IPS-11a (cell line): ENCODE results near the gene NEUROD1.
"Not testable (repeated sequence)": the region's sequence is repeated elsewhere in the genome, so short reads cannot be mapped to it uniquely, and the experiment has no call there.

ENCODE experiments used
- H3K4me3 ChIP-seq: one replicate; pipeline ENCODE4 v1.5.1; 2013; ENCODE audit warnings: low read depth, low read length, control low read depth

The NEUROD1 gene

DNA sequence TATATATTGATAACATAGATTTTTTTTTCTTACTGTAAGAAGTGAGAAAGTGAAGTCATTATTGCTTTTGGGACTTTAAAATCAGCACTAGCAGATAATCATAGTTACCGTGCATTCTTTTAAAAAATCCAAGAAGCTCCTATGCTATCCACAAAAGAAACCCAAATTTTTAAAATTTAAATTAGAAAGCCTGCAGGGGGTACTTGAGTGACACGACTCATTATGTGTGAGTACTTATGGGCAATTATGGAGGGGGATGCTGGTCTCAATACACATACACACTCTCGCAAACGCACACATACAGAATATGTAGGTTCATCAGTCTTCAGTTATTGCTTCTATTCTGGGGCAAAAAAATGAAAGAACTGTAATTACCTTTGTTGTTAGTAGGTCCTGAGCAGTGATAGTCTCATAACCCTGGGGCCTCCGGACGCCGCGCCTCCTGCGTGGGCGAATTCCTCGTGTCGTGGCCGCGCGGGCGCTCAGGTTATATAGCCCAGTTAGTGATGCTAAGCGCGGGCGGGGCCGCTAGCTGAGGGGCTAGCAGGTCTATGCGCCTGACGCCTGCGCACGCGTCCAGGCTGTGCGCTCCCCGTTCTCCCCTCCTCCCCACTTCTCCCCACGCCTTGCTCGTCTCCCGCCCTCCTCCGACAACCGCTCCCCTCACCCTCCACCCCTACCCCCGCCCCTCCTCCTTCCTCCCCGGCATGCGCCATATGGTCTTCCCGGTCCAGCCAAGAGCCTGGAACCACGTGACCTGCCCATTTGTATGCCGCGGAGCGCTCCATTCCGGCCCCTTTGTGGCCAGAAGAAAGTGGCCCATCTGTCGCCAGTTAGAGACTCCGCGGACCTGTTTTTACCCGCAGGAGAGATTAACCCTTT lies at the start of gene NEUROD1:
Gene NEUROD1, minus strand, starts transcription at position 463 of the 882 bp plus-strand sequence. CDS start 1,657 bp downstream, outside the sequence.
- no peak within 1 kb of the TSS for H3K4me3 ChIP-seq

DNA sequence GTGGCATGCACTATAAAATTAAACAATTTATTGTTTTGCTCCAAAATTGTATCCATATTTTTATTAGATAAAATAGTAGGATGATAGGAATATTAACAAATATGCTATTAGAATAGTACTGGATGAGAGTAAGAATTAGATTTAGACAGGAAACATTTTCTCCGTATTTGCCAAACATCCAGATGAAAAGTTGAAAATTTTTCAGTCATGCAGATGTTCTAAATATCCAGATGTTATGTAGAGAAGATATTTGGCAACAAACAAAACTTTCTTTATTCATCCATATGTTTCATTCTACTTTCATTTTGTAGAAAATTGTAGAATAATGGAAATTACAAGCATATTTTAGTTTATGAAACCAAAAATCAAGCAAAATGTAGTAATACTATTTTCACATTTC lies 45.2 kb upstream of the NEUROD1 start:
- no peak overlapping the region for H3K4me3 ChIP-seq

DNA sequence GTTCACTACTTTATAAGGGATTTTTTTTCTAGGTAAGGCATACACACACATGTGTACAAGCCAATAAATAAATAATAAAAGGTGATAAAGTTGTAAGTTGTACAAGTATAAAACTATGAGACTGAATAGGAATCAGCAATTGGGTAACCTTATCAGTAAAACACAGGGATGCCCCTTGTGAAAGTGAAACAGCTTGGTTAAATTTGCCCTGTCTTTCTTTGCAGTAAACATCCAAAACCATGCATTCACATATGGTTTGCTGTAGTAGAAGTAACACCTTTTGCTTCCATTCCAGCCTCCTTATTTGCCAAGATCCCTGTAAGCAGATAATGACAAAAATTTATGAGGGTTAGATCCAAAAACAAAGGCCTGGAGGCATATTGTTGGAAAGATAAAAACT lies 44.3 kb upstream of the NEUROD1 start:
- no peak overlapping the region for H3K4me3 ChIP-seq

DNA sequence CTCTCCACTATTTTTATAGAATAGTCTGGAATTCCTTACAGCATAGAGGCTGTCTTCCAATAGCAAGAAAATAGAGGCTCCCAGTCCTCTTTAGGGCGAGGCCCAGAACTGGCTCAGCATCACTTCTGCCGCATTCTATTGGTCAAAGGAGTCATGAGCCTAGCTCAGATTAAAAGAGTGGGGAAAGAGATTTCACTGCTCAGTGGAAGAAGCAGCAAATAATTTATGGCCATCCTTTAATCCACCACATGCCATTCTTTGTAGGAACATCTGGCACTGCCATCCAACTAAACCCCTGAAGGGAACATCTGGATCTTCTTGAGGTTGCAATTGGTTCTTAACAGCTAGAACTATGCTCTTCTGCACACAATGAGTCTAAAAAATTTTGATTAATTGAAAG lies 43.4 kb upstream of the NEUROD1 start:
- H3K4me3 ChIP-seq, result no peak overlapping the region

DNA sequence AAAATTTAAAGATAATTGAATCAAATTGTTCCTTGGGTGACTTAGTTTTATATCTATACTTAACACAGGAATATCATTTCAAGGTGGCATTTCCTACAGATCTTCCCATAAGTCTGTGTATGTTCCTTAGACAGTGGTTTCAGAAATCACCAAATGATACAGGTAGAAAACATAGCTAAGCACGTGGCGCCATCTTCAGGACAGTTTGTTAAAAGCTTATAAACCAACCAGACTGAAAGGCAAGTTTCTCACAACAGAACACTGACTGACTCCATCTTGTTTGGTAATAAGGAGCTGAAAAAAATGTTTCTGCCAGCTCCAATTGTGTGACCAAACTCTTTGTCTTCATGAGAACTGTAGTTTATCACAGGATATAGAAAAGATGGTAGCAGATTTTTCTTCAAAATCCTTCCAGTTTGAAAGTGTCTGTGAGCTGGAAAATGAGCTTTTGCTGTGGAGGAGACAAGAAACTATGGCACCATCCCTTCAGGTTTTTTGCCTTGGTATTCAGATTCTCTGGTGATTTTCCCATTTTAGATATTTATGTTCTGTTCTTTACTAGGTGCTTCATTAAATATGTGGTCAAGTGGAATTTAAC lies 34.8 kb upstream of the NEUROD1 start:
- H3K4me3 ChIP-seq, result no peak overlapping the region

DNA sequence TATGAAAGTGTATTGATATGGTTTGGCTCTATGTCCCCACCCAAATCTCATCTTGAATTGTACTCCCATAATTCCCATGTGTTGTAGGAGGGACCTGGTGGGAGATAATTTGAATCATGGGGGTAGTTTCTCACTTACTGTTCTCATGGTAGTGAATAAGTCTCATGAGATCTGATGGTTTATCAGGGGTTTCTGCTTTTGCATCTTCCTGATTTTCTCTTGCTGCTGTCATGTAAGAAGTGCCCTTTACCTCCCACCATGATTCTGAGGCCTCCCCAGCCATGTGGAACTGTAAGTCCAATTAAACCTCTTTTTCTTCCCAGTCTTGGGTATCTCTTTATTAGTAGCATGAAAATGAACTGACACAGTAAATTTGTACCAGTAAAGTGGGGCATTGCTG lies 30.7 kb upstream of the NEUROD1 start:
- not testable (repeated sequence) for H3K4me3 ChIP-seq

DNA sequence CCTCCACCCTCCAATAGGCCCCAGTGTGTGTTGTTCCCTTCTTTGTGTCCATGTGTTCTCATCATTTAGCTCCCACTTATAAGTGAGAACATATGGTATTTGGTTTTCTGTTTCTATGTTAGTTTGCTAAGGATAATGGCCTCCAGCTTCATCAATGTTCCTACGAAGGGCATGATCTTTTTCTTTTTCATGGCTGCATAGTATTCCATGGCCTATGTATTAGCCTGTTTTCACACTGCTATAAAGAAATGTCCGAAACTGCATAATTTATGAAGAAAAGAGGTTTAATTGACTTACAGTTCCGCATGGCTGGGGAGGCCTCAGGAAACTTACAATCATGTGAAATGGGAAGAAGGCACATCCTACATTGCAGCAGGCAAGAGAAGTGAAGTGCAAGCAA lies 22.2 kb upstream of the NEUROD1 start:
- H3K4me3 ChIP-seq, result not testable (repeated sequence)

DNA sequence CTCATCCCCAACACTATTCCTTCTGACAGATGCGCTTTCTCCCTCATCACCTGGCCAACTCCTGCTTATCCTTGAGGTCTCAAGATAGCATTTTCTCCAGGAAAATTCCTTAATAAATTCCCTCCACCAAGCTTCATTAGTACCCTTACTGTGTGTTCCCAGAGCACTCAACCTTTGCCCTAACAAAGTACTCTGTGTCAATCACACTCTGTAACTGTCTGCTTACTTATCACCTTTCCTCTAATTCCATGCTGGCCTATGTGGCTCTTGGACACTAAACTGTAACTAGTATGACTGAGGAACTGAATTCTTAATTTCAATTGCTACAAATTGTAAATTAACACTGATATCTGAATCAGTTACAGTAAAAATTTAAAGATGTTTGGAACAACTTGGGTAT lies 17.9 kb upstream of the NEUROD1 start:
- H3K4me3 ChIP-seq, result no peak overlapping the region

DNA sequence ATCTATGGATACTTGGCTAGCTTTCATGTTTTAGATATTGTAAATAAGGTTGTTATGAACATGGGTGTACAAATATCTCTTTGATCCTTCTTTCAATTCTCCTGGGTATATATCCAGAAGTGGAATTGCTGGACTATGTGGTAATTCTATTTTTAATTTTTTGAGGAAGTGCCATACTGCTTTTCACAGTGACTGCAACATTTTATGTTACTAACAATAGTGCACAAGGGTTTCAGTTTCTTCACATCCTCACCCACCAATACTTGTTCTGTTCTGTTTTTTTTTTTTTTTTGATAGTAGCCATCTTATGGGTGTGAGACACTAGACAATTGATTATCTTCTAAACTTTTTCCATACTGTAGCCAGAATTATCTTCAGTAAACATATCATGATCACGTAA lies 17.3 kb upstream of the NEUROD1 start:
- no peak overlapping the region for H3K4me3 ChIP-seq

DNA sequence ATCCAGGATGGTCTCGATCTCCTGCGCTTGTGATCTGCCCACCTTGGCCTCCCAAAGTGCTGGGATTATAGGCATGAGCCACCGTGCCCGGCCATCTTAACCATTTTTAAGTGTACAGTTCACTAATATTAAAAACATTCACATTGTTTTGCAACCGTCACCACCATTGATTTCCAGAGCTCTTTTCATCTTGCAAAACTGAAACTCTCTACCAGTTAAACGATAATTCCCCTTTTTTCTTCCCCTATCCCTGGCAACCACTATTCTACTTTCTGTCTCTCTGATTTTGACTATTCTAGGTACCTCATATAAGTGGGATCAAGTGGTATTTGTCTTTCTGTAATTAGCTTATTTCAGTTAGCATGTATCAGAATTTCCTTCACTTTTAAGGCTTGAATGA lies 16.8 kb upstream of the NEUROD1 start:
- H3K4me3 ChIP-seq, result no peak overlapping the region

DNA sequence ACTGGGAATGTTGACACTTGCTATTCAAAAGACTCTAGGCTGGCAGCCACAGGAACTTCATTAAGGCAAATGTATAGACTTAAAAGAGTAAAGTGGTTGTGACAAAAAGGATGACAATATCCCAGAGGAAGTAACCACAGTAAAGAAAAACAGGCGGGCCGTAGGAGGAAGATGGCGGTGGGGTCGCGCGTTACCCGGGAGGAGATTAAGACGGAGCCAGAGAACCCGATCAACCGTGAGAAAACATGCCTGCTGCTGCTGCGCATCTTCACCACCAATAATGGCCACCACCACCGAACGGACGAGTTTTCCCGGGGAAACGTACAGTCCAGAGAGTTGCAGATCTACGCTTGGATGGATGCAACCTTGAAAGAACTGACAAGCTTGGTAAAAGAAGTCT lies 14.0 kb upstream of the NEUROD1 start:
- H3K4me3 ChIP-seq, result no peak overlapping the region

DNA sequence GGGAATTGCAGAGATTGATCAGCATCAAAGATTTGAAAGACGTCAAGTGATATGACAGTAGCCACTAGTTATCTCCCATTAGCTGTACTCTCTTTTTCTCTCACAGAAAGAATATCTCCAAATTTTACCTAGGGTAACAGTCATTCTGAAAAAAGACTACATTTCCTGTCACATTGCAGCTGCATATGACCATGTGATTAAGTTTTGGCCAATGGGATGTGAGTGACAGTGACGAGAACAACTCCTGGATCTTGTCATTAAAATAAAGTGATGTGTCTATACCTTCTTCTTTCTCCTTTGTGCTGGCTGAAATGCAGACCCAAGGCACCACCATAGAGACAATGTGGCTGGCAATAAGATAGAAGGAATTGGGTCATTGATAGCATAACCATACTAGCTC lies 10.5 kb upstream of the NEUROD1 start:
- H3K4me3 ChIP-seq, result no peak overlapping the region

DNA sequence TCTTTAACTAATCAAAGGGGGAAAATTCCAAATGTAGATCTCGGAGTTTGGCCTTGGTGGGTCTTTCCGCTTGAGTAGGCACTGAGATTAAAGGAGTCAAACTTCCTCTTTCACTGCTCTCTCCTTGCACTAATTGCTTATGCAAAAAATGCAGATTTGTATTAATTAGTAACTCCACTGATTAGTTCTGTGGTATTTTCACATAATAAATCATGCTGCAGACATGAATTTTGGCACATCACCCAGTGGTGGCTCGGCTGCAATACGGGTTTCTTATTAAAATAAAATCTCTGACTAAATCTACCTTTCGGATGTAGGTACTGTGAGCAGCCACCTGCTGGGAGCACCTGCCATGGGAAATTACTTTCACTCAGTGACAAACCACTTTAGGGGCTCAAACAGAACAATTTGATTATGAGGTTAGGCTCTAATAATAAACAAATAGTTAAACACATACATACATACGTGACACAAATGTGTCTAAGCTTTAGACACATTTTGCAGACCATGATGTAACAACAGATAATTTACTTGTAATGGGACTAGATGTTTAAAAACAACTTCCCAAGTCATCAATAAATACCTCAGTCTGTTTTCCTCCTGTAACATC lies 6.4 kb upstream of the NEUROD1 start:
- H3K4me3 ChIP-seq, result no peak overlapping the region

DNA sequence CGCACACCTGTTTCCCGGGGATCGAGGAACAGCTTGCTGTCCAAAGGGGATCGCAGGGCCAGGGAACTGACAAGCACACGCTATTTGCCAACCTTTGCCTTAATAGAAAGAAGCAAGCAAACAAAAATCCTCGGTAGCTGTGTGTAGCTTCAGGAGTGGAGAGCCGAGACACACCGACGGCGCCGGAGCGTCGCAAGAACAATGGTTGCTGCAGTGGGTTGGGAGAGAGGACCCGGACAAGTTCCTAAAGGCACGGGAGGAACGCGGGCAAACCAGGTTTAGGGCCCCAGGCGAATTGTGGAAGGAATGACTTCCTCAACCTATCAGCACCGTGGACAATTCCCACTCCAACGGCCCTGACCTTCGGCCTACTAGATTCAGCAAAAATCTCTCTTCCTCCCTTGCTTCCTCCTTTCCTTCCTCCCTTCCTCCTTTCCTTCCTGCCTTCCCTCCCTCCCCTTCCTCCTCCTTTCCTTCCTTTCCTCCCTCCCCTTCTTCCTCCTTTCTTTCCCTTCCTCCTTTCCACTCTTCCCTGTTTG lies 4.9 kb upstream of the NEUROD1 start:
- H3K4me3 ChIP-seq, result no peak overlapping the region

DNA sequence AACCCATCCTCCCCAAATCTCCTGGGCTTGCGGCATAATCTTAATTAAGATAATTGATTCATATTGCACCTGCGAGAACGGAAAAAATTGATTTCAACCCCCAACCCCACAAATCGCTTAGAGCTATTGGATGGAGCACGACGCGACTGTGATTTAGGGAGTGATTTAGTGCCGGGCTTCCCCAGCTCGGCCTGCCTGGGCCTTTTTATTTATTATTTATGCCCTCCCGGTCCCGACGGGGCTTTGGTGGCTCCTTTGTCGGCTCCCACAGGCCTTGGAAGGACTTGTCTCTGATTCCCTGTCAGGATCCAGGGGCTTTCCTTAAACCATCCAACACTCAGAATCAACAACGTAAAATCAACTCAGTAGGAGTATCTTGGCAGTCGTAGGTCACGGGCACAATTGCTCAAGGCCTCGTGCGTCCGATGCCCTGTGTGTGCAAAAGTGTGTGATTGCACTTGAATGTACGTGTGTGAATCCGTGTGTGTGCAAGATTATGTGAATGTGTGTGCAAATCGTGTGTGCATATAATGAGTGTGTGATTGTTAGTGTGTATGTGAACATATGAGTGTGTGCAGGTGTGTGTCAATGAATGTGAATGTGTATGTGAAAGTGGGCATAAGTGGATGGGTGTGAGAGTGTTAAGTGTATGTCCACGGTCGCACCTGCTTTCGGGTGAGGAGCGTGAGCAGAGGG lies 4.3 kb upstream of the NEUROD1 start:
- no peak overlapping the region for H3K4me3 ChIP-seq

DNA sequence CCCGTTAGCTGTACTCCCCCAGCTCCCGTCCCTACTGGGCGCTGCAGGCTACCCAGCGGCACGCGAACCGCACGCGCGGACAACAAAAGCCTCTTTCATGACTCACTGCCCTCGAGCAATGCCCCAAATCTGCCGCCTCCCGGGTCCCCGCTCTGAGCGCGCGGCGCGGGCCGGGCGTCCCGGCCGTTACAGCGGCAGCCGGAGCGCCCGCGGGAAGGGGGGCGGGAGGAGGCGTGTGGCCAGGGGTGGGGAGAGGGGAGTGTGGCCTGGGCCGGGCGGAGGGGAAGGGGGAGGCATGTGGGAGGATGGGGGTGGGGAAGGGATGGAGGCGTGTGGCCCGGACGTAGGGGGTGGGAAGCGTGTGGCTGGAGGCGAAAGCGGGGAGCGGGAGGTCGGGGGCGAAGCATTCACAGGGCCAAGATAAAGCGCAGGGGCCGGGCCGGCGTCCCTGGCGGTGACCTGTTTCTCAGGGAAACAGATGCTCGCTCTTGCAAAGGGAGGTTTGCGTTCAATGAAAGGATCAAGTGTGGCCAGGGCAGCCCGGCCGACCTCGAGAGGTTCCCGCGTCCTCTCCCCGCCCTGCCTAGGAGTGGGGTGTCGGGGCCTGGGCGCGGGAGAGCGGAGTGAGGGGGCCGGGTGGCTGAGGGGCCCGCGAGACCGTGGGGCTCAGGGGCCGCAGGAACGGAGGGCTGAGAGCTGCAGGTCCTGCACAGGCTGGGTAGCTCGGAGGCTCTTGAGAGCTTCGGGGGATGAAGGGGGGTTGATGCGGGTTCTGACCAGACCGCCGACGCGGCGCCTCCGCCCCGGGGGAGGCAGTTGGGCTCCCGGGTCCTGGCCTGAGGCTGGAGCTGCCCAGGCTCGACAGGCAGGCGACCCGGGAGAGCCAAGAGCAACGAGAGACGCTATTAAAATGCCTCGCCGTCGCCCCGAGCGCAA lies 3.5 kb upstream of the NEUROD1 start:
- H3K4me3 ChIP-seq, result no peak overlapping the region

DNA sequence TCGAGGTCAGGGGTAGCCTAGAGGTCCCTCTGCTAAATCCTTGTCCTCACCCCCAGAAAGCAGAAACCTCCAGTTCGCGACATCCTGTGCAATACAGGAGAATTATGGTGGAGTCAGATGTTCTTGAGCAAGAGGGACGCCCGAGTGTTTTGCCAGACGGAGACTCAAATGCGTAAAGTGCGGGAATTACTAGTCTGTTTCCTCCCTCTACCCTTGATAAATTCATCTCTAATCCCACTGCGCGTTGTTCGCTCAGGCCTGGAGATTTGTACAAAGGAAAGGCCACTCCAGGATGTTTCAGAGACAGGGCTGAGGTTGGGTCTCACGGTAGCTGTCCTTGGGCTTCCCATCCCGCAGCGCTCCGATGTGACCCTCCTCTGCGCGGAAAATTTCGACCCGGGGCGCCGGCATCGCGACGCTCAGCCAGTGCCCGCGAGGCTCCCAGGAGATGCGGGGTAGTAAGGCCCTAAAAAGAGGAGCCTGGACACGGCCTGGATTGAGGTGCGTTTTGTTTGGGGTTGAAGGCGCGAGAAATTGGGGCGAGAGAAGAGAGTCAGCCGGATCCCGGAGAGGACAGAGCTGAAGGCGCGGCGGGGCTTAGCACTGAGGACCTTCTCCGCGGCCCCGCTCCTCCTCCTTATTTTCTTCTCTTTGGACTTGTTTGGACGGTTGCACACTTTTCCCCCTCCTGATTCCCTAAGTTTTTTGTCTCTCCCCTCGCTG lies 2.6 kb upstream of the NEUROD1 start:
- no peak overlapping the region for H3K4me3 ChIP-seq

DNA sequence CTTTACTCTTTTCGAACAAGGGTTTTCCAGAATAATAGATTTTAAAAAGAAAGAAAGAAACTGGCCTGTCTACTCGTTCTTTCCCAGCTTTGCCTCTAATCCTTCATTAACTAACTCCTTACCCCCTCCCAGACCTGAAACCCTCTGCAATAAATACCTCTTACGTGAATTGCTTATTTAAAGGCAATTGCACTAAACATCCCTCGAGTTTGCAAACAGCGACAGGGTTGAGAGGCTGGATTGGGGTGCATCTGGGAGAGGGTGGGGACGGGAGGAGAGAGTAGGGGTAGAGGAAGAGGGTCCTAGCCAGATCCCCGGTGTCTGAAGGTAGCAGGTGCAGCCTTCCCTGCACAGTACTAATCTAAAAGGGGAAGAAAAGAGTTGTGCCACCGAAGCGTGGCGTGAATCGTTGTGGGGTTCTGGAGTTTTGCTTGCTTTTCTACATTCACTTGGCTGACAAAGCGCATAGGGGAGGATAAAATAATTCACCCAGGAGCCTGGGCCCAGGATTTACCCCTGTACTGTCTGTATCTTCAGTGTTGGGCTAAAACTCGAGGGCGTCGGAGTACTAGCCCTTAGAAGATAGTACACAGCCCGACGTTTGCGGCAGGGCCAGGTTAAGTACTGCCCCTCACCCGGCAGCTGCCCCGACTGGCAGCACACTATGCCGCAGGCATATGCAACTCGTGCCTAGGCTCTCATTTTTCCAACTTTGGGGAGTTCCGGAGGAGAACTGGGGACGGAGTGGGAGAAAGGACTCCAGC lies 1.9 kb upstream of the NEUROD1 start:
- no peak overlapping the region for H3K4me3 ChIP-seq
